CD4-positive, alpha-beta T cell treated with Interleukin-2 at 100 ng/mL for 4 hours (primary cell): ENCODE data around the gene ERC2.

ENCODE experiments used
- DNase-seq: peaks from one replicate; pipeline ENCODE4 v3.0.0-alpha.2; 2020; ENCODE audit warnings: low spot score

Gene ERC2

GRCh38 chr3:55615694-55616295 lies 852.5 kb downstream of the ERC2 start:
- no peak for DNase-seq

- DNase-seq: no peak
Observed at GRCh38 chr3:55615039-55615693, 853.1 kb downstream of the ERC2 start.

- no peak for DNase-seq
Observed at GRCh38 chr3:55611121-55611520, 857.1 kb downstream of the ERC2 start.

GRCh38 chr3:55609230-55609827 lies 858.9 kb downstream of the ERC2 start:
- no peak for DNase-seq

GRCh38 chr3:55608301-55608937 lies 859.8 kb downstream of the ERC2 start:
- DNase-seq: no peak

GRCh38 chr3:55607844-55608243 lies 860.4 kb downstream of the ERC2 start:
- DNase-seq: no peak

GRCh38 chr3:55607175-55607574 lies 861.1 kb downstream of the ERC2 start:
- DNase-seq: no peak

- no peak for DNase-seq
Observed at GRCh38 chr3:55605443-55606236, 862.6 kb downstream of the ERC2 start.

GRCh38 chr3:55604846-55605245 lies 863.4 kb downstream of the ERC2 start:
- DNase-seq: no peak

GRCh38 chr3:55604402-55604801 lies 863.9 kb downstream of the ERC2 start:
- DNase-seq: no peak

- DNase-seq: no peak
Observed at GRCh38 chr3:55601366-55602080, 866.7 kb downstream of the ERC2 start.

GRCh38 chr3:55598224-55598623 lies 870.0 kb downstream of the ERC2 start:
- DNase-seq: no peak

- no peak for DNase-seq
Observed at GRCh38 chr3:55597641-55598040, 870.6 kb downstream of the ERC2 start.

GRCh38 chr3:55596212-55596611 lies 872.1 kb downstream of the ERC2 start:
- no peak for DNase-seq

- DNase-seq: no peak
Observed at GRCh38 chr3:55595420-55595819, 872.8 kb downstream of the ERC2 start.

- DNase-seq: no peak
Observed at GRCh38 chr3:55592572-55592971, 875.7 kb downstream of the ERC2 start.

- DNase-seq: no peak
Observed at GRCh38 chr3:55591888-55592287, 876.4 kb downstream of the ERC2 start.

- DNase-seq: no peak
Observed at GRCh38 chr3:55588146-55588765, 880.0 kb downstream of the ERC2 start.

GRCh38 chr3:55585856-55586255 lies 882.4 kb downstream of the ERC2 start:
- DNase-seq: no peak

GRCh38 chr3:55584716-55585368 lies 883.4 kb downstream of the ERC2 start:
- DNase-seq: no peak

GRCh38 chr3:55584030-55584429 lies 884.2 kb downstream of the ERC2 start:
- DNase-seq: no peak
